Measurements from ENCODE around the gene EHD3.

The EHD3 gene

DNA sequence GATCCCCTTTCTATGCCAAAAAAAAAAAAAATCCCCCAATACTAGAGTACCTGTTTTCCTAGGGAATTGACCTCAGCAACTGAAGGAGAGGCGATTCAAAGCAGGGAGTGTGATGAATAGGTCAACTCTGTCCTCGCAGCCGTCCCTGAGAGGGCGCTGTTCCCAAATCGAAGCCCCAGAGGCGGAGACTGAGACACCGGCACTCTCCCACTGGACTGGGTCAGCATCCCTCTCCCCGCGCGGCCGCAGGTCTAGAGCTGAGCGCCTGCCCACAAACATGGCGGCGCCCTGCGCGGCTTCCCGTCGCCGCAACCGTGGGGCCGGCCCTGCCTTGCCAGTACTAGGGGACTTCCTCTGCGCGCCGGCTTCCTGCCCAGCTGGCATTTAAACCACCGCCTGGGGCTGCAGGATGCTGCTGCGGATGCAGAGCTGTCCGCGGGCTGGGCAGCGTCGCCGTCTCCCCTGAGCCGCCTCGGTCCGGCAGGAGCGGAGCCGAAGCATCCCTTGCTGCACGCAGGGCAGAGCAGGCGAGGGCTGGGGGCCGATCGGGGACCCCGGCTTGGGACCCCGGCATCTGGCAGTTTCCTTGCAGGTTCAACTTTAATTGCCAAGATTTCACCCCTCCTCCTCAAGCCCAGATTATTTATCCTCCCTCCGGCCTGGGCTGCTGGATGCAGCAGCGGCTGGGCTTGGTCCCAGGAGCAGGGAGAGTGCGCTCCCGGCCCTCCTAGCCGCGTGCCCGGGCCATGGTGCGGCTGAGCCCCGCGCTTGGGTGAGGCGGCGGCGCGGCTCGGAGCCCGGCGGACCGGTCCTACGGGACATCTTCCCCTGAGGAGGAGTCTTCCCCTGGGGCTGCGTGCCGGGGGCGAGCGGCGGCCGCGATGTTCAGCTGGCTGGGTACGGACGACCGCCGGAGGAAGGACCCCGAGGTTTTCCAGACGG lies at the start of gene EHD3:
Gene EHD3 (plus strand): TSS at position 412 of the 942 bp plus-strand sequence. CDS start 470 bp downstream, at position 882.
- peak; percentile 92 to 95 for DNase-seq

DNA sequence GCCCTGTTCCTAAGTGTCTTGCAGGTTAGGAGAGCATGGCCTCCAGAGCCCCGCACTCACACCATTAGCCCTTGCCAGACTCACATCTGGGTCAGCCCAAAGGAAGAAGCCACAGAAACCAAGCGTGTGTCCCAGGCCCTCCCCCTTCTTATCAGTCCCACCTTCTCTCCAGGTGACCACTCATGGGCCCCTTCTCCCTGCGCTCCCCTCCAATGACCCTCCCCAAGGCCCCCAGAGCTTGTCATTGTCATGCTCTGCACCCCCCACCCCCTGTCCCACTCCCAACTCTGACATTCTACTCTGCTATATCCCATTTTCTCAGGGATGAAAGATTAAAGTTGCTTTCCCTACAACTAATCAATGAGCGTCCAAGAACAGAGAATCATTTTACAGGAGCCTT lies 46.8 kb upstream of the EHD3 start:
- no peak for DNase-seq

DNA sequence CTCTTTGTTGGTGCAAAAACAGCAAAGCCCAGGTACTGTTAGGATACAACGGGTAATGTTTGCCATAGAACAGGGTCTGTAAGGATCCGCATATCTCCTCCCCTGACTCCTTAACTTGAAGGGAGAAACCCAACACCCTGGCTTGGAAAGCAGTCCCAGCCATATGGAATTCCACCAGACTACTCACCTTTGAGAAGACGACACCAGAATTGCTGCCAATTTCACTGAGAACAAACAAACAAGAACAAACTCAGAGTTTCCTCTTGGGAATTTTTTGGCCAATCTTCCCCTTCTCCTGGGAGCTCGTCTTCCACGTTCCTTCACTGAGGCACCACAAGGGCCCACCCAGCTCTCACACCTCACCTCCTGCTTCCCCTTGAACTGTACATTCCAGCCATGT lies 45.8 kb upstream of the EHD3 start:
- no peak for DNase-seq

DNA sequence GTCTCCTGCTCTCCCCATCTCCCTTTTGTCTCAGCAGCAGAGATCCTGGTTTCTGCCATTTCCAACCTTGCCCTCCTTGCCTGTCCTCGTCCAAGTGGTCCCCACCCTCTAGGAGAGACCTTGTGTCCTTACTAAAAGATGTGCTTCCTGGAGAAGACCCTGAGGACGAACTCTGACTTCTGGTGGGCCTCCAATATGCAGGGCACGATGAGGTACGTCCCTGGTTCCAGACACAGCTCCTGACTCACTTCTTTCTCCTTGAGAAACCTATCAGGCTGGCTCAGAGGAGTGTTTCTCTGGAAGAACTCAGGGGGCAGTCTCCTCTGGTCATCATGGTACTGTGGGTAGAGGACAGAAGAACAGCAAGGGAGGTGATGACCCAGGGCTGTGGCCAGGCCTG lies 44.8 kb upstream of the EHD3 start:
- no peak for DNase-seq

DNA sequence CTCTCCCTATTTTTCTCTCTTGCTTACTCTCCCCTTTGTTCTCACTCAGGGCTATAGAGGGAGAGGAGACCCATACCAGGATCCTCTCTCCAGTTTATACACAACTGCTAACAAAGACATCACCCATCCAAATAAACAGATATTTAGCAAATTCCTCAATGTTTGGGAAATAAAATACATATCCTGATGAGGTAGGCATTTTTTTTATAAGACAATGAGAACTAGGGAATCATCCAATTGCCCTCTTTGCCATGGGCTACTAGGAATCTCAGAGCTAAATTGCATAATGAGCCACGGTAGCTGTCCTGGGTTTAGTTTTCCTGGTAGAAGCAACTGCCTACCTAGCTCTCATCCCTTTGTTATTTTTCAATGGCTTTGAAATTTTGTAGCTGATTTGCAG lies 43.8 kb upstream of the EHD3 start:
- no peak for DNase-seq

DNA sequence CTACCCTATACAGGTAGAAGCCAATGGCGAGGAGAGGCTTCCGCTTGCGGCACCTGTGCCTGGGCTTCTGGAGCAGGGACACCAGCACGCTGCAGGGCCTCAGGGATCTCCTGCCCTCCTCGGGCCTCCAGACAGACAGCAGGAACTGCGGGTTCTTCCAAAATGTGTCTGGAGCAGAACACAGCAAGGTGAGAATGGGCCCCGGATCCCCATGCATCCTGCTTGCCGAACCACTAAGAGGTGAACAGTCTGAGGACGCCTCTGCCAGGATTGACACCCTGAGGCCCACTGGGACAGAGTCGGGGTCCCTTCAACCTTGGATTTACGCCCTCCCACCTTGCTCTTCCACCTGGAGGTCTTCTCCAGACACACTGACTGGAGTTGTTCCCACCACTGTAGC lies 42.0 kb upstream of the EHD3 start:
- DNase-seq = no peak

DNA sequence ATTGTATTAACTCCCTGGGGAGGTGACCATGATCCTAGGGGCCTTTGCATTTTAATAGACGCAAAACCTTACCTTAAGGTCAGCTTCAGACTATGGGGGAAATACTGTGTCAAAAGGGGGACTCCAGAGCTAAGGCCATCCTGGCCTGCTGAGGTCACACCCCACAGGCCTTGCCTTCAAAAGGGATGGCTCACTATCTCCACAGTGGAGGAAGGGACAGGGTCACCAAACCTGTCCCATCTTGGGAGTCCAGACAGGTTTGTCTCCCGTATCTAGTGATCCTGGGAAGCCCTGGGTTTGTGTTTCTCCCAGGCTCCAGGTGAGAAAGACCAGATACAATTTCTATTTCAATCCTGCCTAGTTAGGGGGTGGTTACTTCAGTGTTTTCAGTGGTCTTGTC lies 41.6 kb upstream of the EHD3 start:
- no peak for DNase-seq

DNA sequence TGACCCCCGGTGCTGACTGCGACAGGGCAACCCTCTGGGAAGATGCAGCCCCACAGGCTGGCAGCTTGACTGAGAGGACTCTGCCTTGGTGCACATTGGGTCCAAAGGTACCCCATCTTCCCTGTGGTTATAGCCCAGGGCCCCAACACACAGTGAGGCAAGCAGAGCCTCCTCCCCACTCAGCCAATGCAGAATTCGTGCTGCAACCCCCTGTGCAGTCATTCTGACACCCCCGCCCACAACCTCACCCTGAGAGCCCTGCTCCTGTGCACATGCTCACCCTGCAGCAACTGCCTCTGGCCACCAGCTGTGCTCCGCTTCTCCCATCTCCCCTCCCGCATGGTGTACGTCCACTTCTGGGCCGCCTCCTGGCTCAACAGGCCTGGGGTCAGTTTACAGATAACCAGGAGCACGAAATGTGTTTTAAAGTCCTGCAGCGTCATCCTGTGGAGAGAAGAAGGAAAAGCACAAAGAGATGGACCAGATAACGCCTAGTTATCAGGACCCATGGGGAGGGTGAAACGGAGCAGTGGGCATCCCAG lies 41.0 kb upstream of the EHD3 start:
- DNase-seq = no peak

DNA sequence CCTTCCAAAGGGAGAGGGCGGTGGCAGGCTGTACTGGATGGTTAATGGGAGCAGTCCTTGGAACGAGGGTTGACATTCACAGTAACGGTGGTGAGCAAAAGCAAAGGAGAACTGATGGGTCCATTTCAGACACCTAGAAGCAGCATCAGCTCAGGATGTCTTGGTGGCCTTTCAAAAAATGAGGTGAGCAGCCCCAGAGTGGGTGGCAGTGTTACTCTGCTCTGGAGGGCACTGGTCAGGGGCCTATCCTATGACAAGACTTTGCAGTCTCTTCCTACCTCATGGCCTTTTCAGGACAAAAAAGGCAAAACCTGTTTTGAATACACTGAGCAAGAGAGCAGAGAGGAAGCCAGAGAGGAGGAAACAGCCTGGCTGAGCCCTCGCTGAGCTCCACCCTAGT lies 40.1 kb upstream of the EHD3 start:
- DNase-seq = no peak

DNA sequence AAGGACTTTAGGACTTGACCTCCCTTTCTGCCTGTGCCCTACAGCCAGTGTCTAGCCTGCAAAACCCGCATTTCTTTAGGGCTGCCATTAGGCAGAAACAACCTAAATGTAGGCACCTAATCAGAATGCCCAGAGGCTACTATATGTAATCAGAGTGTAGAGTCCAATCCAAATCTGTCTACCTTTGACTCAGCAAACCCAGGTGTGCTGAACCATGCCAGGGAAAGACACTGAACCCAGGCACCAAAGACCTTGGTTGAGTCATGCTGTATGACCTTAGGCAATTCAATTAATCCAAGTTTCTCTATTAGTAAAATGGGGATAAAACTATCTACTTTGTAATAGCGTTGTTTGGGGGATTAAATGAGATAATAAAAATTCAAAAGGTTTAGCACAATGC lies 37.3 kb upstream of the EHD3 start:
- no peak for DNase-seq

DNA sequence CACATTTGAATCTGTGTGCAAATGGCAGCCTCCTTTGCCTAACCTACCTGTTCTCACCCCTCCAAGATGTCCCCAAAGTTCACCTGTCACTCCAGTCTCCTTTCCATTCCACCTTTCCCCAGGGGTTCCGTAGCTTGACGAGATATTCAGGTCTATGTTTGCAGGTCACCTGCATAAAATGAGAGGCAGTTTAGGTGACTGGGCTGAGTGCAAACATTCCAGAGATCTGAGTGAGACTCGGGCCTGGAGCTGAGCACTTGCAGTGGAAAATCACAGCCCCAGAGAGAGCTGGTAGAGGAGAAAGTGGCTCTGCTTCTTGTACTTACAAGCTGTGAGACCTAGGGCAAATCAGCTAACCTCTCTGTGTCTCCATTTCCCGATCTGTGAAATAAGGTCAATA lies 36.8 kb upstream of the EHD3 start:
- DNase-seq = no peak

DNA sequence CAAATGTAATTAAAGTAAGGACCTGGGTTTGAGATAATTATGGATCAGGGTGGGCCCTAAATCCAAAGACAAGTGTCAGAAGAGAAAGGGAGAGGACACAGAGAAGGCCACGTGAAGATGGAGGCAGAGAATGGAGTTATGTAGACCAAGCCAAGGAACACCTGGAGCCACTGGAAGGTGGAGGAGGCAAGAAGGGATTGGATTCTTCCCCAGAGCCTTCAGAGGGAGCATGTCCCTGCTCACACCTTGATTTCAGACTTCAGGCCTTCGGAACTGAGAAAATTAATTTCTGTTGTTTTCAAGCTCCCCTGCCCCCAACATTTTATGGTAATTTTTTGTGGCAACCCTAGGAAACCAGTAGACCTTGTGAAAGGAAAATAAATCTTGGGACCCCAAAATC lies 36.3 kb upstream of the EHD3 start:
- DNase-seq = no peak

DNA sequence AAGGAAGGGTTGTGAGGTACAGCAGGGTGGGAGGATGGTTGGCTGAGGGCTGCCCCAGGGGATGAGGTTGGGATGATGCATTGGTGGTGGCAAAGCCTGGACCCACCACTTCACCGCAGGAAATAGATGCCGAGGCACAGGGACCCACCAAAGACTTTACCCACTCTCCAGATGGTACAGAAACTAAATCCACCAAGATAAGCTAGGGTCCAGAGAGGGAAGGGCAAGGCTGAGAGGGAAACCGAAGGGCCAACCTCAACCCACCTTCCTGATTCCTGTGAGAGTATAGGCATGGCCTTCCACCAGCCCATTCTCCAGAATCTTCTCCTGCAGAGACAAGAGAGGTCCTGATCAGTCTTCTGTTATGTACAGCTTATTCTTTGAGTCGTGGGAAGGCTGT lies 34.7 kb upstream of the EHD3 start:
- DNase-seq = no peak

DNA sequence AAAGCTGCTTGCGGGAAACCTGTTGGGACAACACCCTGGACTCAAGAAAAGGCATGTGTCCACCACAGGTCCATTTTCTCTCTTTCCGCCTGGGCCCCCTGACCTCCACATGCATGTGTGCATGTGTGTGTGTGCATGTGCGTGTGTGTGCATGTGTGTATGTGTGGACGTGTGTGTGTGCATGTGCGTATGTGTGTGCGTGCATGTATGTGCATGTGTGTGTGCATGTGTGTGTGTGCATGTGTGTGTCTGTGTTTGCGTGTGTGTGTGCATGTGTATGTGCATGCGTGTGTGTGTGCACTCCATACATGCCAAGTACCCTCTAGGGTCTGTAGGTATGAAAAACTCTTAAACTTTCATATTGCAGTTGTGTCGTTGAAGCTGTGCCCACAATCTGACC lies 33.0 kb upstream of the EHD3 start:
- no peak for DNase-seq

DNA sequence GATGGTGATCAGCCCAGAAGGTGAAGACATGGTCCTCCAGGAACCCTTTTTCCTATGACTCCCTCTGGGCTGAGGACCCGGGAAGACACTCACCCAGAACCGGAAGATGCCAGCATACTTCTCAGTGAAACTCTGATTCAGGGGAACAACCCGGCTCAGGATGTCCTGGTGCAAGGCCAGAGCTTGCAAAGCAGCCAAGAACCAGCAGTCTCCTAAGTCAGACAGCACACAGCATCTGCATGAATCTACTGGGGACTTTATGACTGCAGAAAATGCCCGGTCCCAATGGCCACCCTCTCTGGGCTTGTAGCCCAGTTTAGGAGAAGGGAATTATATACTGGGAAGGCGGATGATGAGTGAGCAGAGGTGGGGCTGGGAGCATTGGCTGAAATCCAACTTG lies 31.9 kb upstream of the EHD3 start:
- no peak for DNase-seq

DNA sequence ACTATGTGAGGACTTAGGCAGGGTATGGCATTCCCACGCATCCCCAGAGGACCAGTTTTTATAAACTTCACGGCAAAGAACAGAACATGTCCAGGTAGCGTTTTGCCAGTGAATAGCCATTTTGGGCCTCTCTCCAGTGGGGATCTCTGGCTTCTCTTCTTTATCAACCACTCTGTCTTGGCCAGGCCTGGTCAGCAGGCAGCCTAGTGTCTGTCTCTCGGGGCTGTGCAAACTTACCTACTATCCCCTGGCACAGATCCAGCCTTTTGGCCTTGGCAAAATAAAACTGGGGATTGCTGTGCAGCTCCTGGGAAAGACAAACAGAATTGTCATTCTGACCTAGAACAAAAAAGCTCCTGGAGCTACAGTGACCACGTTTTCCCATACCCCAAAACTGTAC lies 31.1 kb upstream of the EHD3 start:
- DNase-seq = no peak

DNA sequence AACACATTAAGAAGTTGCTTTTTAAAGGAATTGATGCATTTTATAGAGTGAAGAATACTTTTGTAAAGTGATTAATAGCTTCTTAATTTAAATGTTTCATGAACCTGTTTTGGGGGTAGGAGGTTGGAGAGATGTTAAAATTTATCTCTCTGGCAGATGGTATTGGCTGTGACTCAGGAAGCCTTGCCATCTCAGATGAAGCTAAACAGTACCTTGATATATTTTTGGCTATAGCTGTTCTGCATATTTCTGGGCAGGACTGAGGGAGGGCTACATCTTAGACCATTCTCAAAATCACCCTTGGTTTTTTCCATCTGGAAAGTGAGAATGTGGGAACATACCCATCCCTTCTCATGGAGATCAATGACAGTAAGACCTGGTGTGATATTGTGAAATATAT lies 30.0 kb upstream of the EHD3 start:
- DNase-seq = no peak

DNA sequence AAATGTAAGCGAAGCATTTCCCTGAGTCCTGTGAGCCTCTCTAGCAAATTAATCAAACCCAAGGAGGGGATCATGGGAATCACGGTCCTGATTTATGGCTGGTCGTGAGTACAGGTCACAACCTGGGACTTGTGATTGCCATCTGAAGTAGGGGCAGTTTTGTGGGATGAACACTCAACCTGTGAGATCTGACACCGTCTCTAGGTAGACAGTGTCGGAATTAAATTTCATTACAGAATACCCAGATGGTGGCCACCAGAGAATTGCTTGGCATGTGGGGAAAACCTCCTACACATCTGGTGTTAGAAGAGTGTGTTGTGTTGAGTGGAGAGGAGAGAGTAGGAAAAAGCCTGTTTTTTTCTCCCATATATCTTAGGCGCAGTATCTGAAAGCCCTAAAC lies 29.2 kb upstream of the EHD3 start:
- DNase-seq = no peak

DNA sequence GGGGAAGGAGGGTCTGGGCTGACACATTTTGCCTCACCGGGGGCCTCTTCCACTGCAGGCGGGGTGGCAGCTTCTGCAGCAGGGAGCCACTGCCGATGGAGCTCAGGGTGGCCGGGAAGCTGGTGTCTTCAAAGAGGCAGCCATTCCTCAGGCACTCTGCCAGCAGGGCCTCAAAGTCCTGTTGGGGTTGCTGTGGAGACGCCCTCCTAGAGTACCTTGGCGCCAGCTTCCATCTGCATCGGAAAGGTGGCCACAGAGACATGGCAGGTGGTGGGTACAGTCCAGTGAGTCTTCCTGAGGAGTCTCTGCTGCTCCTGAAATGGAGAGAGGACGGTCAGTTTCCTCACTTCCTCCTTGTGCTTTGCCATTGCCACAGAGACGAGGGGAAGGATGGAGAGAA lies 28.8 kb upstream of the EHD3 start:
- no peak for DNase-seq

DNA sequence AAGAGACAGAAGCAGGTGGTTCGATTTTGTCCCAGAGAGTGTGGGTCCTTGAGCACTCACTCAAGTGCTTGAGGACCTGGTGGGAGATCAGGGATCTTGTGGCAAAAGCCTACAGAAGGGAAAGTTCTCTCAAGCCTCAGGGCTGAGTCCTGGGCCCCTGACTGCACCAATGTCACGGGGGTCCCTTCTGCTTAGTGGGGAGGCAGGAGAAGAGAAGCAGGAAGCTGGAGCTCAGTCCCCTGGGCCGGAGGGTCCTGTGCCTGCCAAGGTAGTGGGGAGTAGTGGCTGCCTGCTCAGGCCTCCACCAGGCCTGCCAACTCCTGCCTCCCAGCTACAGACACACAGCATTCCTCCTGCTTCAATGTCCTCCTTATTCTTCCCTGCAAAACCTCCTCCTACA lies 28.3 kb upstream of the EHD3 start:
- DNase-seq = no peak

DNA sequence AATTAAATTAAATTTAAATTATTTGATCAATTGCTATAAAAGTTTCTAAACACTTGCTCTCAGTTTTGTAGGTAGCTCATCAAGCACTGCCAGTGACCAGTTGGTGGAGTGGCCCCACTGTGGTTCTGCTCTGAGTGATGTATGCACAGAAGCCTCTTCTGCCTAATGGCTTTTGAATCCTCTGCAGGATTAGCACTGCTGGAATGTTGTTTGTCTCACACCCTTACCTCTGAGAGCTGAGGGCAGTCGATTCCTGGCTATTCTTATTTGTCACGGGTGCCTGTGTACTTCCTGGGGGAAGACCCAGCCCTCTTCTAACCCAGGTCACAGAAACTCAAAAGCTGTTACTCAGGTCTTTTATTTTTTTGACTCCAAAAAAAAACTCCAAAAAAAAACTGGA lies 26.2 kb upstream of the EHD3 start:
- no peak for DNase-seq

DNA sequence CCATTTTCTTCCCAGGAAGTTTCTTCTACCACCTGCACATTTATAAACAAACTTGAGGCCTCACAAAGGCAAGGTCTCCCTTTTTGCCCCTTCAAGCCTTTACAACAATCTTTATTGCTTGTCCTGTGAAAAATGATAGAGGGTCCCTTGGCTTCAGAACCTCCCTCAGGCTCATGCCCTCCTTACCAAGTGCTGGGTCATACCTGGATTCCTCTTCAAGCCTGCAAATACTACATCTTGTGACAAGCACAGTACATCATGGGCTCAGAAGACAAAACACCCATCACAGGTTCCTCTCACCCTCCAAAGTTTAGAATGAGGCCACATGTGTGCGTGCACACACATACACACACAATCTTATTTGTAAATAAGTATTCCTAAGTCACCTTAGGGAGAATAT lies 25.7 kb upstream of the EHD3 start:
- DNase-seq = no peak

DNA sequence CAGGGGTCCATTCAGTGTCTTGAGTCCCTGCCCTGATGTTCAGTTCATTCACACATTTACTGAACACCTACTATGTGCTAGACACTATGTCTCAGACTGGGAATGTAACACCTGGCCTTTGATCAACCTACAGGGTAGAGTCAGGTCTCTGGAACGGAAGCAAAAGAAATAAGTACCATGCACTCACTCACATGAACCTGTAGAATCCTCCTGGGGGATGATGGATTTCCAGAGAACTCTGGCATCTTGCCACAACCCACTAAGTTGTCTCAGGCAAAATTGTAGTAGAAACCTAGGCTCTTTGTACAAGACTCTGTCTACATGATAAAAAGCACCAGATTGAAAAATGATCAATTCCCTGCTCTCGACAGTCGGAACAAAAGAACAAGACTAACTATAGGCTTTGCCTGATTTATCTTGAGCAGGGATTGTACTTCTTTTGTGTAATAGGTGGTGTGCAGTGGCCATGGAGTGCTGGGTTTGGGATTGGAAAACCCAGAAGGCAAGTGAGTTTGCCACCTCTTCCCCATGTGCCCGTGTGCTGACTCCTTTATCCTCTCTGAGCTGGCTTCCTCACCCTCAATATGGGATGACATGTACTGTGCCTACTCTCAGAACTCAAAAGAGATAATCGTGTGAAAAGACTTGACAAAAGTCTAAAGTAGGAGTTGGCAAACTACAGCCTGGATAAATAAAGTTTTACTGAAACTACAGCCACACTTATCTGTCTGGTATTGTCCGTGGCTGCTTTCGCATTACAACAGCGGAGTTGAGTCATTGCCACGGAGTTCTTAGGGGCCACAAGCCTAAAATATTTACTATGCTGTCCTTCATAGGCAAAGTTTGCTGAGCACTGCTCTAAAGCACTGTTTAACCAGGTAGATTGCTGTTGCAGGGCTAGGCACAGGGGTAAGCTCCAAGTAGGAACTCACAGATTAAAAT lies 21.0 kb upstream of the EHD3 start:
- no peak for DNase-seq

Data from NCI-H2081 (cell line).